Measurements from ENCODE around the gene DHCR7.

DHCR7 gene

GRCh38 chr11:71391796-71392195 is 56.4 kb downstream of the DHCR7 start:
- no peaks in the 10 kb centered on the region for H3K27me3 ChIP-seq (ENCODE audit: insufficient read depth, poor library complexity, severe bottlenecking)
- TF ChIP-seq SPI1 (IDR thresholded peaks at IDR 0.05; ENCODE audit: borderline replicate concordance, low read depth) (no peak), GABPA (IDR thresholded peaks at IDR 0.05; ENCODE audit: low read depth) (no peak), CTCF (IDR thresholded peaks at IDR 0.05; ENCODE audit: insufficient read depth, low read length) (no peak), POLR2AphosphoS5 (IDR thresholded peaks at IDR 0.05; ENCODE audit: low read depth) (no peak), REST (IDR thresholded peaks at IDR 0.05; ENCODE audit: insufficient replicate concordance, low read depth) (no peak)

GRCh38 chr11:71391352-71391751 is 56.8 kb downstream of the DHCR7 start:
- Histone ChIP-seq H3K27ac (replicated peaks) (no peak overlapping the region), H3K27me3 (ENCODE audit: insufficient read depth, poor library complexity, severe bottlenecking) (no peaks in the 10 kb centered on the region), H3K4me3 (replicated peaks; ENCODE audit: insufficient read depth, low read length) (no peak overlapping the region)
- DNase-seq (ENCODE audit: low read depth in 1 of 2, low spot score in 1 of 2), result no peak
- TF ChIP-seq POLR2AphosphoS5 (IDR thresholded peaks at IDR 0.05; ENCODE audit: low read depth), result no peak
- no peak for TF ChIP-seq GABPA (IDR thresholded peaks at IDR 0.05; ENCODE audit: low read depth)
- no peak for TF ChIP-seq REST (IDR thresholded peaks at IDR 0.05; ENCODE audit: insufficient replicate concordance, low read depth)
- TF ChIP-seq SPI1 (IDR thresholded peaks at IDR 0.05; ENCODE audit: borderline replicate concordance, low read depth), result no peak
- no peak for TF ChIP-seq CTCF (IDR thresholded peaks at IDR 0.05; ENCODE audit: insufficient read depth, low read length)

More at GRCh38 chr11:71391796-71392195, 56.4 kb downstream of the DHCR7 start:
- no peak overlapping the region for H3K27ac ChIP-seq (replicated peaks)
- no peak for DNase-seq (ENCODE audit: low read depth in 1 of 2, low spot score in 1 of 2)
- H3K4me3 ChIP-seq (replicated peaks; ENCODE audit: insufficient read depth, low read length), result no peak overlapping the region

GRCh38 chr11:71388637-71389235 is 59.5 kb downstream of the DHCR7 start:
- H3K27ac ChIP-seq (replicated peaks), result no peak overlapping the region
- no peak overlapping the region for H3K4me3 ChIP-seq (replicated peaks; ENCODE audit: insufficient read depth, low read length)
- DNase-seq (ENCODE audit: low read depth in 1 of 2, low spot score in 1 of 2), result no peak
- H3K27me3 ChIP-seq (ENCODE audit: insufficient read depth, poor library complexity, severe bottlenecking), result no peaks in the 10 kb centered on the region
- TF ChIP-seq CTCF (IDR thresholded peaks at IDR 0.05; ENCODE audit: insufficient read depth, low read length) (no peak), GABPA (IDR thresholded peaks at IDR 0.05; ENCODE audit: low read depth) (no peak), POLR2AphosphoS5 (IDR thresholded peaks at IDR 0.05; ENCODE audit: low read depth) (no peak), SPI1 (IDR thresholded peaks at IDR 0.05; ENCODE audit: borderline replicate concordance, low read depth) (no peak), REST (IDR thresholded peaks at IDR 0.05; ENCODE audit: insufficient replicate concordance, low read depth) (no peak)
